PC-9 (cell line): ENCODE results near the gene CCDC12. TPM values are rescaled to one million over a fixed set of nuclear protein-coding genes. Genes with fewer than 3 reads are reported as not detected.

Source experiments
- BruUV-seq: library from RNA; stranded (reverse); fragments of 400-500 nt; replicated peaks from 2 replicates; lab custom pipeline; 2021; lab: Mats Ljungman, UMichigan
- CTCF ChIA-PET: fragments of 300-600 bp; sonication (Branson Sonifier 250); formaldehyde crosslinking; loops from one replicate; lab custom pipeline; 2022; ENCODE audit warnings: antibody characterized with exemption; lab: Charles Lee
- POLR2A ChIA-PET: fragments of 300-600 bp; sonication (Branson Sonifier 250); formaldehyde crosslinking; loops from one replicate; lab custom pipeline; 2022; ENCODE audit warnings: antibody characterized with exemption; ENCODE audit not compliant: unreplicated experiment; lab: Charles Lee
- DNase-seq, 2 experiments: peaks; one replicate each; pipeline versions ENCODE4 v3.0.0 to v3.0.0-alpha.2; 2015 to 2022; ENCODE audit warnings: mixed read lengths in 1 of 2
- H2AFZ ChIP-seq: fragments of 200-600 bp; sonication (generic); 2 replicates; pipeline ENCODE4 v1.8.1; 2017; ENCODE audit warnings: antibody characterized with exemption
- H3F3A ChIP-seq: fragments of 200-600 bp; sonication (generic); 2 replicates; pipeline ENCODE4 v1.8.1; 2017; ENCODE audit warnings: antibody characterized with exemption, mild to moderate bottlenecking, low read depth; ENCODE audit not compliant: insufficient read depth
- H3K27ac ChIP-seq: fragments of 200-600 bp; sonication (generic); 2 replicates; pipeline ENCODE4 v1.6.1; 2016; ENCODE audit warnings: mixed run types
- H3K27me3 ChIP-seq: fragments of 200-600 bp; sonication (generic); 2 replicates; pipeline ENCODE4 v1.6.1; 2016; ENCODE audit warnings: low read depth, mixed run types; ENCODE audit not compliant: insufficient read depth
- H3K36me3 ChIP-seq: fragments of 200-600 bp; sonication (generic); 2 replicates; pipeline ENCODE4 v1.6.1; 2016; ENCODE audit warnings: low read depth, mixed run types
- H3K4me1 ChIP-seq: fragments of 200-600 bp; sonication (generic); replicated peaks from 2 replicates; pipeline ENCODE4 v1.6.1; 2016; ENCODE audit warnings: mixed run types; ENCODE audit not compliant: insufficient read depth
- H3K4me2 ChIP-seq: fragments of 200-600 bp; sonication (generic); 2 replicates; pipeline ENCODE4 v1.6.1; 2017; ENCODE audit warnings: mixed run types
- H3K4me3 ChIP-seq: fragments of 200-600 bp; sonication (generic); 2 replicates; pipeline ENCODE4 v1.6.1; 2016; ENCODE audit warnings: mixed run types
- H3K79me2 ChIP-seq: fragments of 200-600 bp; sonication (generic); 2 replicates; pipeline ENCODE4 v1.6.1; 2017; ENCODE audit warnings: low read depth, mixed run types
- H3K9me2 ChIP-seq: fragments of 200-600 bp; sonication (generic); 2 replicates; pipeline ENCODE4 v1.8.1; 2017; ENCODE audit warnings: mild to moderate bottlenecking; ENCODE audit not compliant: insufficient read depth
- H3K9me3 ChIP-seq: fragments of 200-600 bp; sonication (generic); 2 replicates; pipeline ENCODE4 v1.8.1; 2016; ENCODE audit warnings: low read depth; ENCODE audit not compliant: insufficient read depth
- H4K20me1 ChIP-seq: fragments of 200-600 bp; sonication (generic); 2 replicates; pipeline ENCODE4 v1.8.1; 2017; ENCODE audit not compliant: insufficient read depth
- EZH2 ChIP-seq: fragments of 200-600 bp; sonication (generic); IDR thresholded peaks from 2 replicates; pipeline ENCODE4 v1.8.0; 2017; ENCODE audit warnings: antibody characterized with exemption, low read depth
- intact Hi-C: fragments of 100-400 bp; cut with micrococcal nuclease; formaldehyde crosslinking; loops from one replicate; pipeline ENCODE4 v1.10.0; 2022; ENCODE audit not compliant: unreplicated experiment
- total RNA-seq: library from RNA; stranded (reverse); gene quantifications from 2 replicates; pipeline ENCODE4 v1.2.3, GENCODE V29; 2021
- TF ChIP-seq, protein P1 (sequence below): fragments of 200-600 bp; sonication (generic); conservative IDR thresholded peaks from 2 replicates; pipeline ENCODE4 v1.6.1; 2017; ENCODE audit warnings: mixed run types, antibody characterized with exemption, mild to moderate bottlenecking, moderate library complexity

The CCDC12 gene
- total RNA-seq, 1 experiment from 2014 or later: 39.3 TPM

DNA sequence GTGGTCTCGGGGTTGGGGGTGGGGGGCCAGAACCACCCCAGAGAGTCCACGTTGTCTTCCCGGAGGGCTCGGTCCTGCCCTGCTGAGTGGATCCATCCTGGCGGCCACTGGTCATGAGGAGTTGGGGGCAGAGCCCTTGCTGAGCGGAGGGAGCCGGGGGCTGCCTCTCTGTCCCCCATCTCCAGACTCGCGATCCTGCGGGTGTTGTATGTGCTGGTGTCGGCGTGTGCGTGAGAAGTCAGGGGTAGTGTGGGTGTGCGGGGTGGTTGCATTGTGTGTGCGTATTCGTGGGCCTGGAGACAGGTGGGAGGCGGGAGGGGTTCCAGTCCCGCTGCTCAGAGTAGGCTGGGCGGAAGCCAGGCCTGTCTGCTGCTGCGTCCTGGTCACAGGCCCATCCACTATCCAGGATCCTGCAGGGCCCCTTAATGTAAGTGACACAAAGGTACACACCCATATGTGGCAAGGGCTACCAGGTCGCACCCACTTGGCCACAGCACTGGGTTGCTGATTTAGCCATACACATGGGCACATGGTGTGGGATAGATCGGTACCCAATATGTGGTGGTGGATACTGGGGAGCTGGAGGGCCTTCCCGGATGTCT lies 33.7 kb upstream of the CCDC12 start:
- no peaks in the 10 kb centered on the region for H3K4me1 ChIP-seq
- no peaks in the 10 kb centered on the region for H3K9me3 ChIP-seq
- no peak for DNase-seq
- H3K36me3 ChIP-seq: no peaks in the 10 kb centered on the region
- H3K27me3 ChIP-seq: no peaks in the 10 kb centered on the region
- ChIA-PET POLR2A (no interaction called here), CTCF (no interaction called here)
- intact Hi-C loops: no loop called here
- H3K4me3 ChIP-seq: no peak overlapping the region
- no peaks in the 10 kb centered on the region for H3K79me2 ChIP-seq
- no peaks in the 10 kb centered on the region for H3K9me2 ChIP-seq
- 0 out of 2 replicates have a peak, but pooled peaks cover 2% of the 10 kb centered on the region for H4K20me1 ChIP-seq
- no peak overlapping the region for H3K27ac ChIP-seq
- H3K4me2 ChIP-seq: no peak overlapping the region
- BruUV-seq: no TSS peak
- no peak overlapping the region for H2AFZ ChIP-seq
- TF ChIP-seq, protein P1, sequence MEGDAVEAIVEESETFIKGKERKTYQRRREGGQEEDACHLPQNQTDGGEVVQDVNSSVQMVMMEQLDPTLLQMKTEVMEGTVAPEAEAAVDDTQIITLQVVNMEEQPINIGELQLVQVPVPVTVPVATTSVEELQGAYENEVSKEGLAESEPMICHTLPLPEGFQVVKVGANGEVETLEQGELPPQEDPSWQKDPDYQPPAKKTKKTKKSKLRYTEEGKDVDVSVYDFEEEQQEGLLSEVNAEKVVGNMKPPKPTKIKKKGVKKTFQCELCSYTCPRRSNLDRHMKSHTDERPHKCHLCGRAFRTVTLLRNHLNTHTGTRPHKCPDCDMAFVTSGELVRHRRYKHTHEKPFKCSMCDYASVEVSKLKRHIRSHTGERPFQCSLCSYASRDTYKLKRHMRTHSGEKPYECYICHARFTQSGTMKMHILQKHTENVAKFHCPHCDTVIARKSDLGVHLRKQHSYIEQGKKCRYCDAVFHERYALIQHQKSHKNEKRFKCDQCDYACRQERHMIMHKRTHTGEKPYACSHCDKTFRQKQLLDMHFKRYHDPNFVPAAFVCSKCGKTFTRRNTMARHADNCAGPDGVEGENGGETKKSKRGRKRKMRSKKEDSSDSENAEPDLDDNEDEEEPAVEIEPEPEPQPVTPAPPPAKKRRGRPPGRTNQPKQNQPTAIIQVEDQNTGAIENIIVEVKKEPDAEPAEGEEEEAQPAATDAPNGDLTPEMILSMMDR: no peak
- TF ChIP-seq EZH2: no peak
- H3F3A ChIP-seq: no peaks in the 10 kb centered on the region

DNA sequence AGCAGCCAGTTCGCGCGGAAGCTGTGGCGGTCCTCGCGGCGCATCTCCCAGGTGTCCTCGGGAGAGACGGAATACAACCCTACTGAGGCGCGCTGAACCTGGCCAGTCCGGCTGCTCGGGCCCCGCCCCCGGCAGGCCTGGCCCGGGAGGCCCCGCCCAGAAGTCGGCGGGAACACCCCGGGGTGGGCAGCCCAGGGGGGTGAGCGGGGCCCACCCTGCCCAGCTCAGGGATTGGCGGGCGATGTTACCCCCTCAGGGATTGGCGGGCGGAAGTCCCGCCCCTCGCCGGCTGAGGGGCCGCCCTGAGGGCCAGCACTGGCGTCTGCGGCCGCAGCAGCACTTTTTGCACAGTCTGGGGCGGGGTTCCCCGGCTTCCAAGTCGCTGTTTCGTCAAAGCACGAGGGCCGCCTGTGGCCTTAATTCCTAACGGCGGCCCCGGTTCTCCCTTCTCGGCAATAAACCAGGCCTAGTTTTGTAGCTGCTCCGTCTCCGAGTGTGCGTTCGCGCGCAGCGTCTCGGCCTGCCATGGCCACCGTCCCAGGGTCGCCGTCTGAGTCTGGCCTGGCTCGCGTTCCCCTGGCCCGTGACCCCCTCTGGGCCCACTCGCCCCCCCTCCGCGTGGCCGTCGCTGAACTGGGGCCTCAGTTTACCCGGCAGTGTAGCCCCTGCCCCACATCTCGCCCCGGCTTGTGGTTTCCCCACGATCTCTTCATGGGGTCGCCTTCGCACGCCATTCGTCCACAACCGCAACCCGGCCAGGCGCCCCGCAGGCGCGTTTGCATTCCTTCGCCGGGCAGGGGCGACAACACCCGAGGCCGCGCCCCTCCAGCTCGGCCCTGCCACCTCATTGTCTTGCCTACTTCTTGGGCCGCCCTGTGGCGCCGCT lies 32.9 kb upstream of the CCDC12 start:
- H3K4me2 ChIP-seq: no peak overlapping the region
- no peak overlapping the region for H3K4me3 ChIP-seq
- H3K36me3 ChIP-seq: no peaks in the 10 kb centered on the region
- DNase-seq: no peak
- no TSS peak for BruUV-seq
- POLR2A ChIA-PET: no interaction called here
- H3K27me3 ChIP-seq: no peaks in the 10 kb centered on the region
- H2AFZ ChIP-seq: no peak overlapping the region
- intact Hi-C loops: no loop called here
- no peaks in the 10 kb centered on the region for H3K4me1 ChIP-seq
- H3K27ac ChIP-seq: no peak overlapping the region
- no peaks in the 10 kb centered on the region for H3K9me2 ChIP-seq
- CTCF ChIA-PET: no interaction called here
- no peaks in the 10 kb centered on the region for H3F3A ChIP-seq
- H4K20me1 ChIP-seq: no peaks in the 10 kb centered on the region
- no peaks in the 10 kb centered on the region for H3K9me3 ChIP-seq
- TF ChIP-seq EZH2: no peak
- TF ChIP-seq, protein P1: no peak
- no peaks in the 10 kb centered on the region for H3K79me2 ChIP-seq

DNA sequence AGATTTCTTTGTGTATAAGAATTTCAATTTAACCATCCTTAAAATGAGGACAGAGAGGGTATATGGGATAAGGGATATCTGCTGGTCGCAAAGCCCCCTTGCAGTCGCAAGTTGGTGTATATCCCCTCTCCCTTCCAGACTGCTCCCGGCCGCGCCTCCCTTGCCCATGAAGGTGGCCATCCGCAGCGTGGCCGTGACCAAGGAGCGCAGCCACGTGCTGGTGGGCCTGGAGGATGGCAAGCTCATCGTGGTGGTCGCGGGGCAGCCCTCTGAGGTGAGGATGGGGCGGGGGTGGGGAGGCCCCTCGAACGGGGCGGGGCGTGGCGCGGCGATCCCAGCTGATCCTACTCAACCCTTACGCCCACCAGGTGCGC lies 32.3 kb upstream of the CCDC12 start:
- no peaks in the 10 kb centered on the region for H3K9me2 ChIP-seq
- H3K27ac ChIP-seq: no peak overlapping the region
- H3K4me2 ChIP-seq: no peak overlapping the region
- TF ChIP-seq EZH2: no peak
- TF ChIP-seq, protein P1: no peak
- no peak overlapping the region for H2AFZ ChIP-seq
- no peaks in the 10 kb centered on the region for H4K20me1 ChIP-seq
- H3K4me3 ChIP-seq: no peak overlapping the region
- H3K36me3 ChIP-seq: no peaks in the 10 kb centered on the region
- no peaks in the 10 kb centered on the region for H3K4me1 ChIP-seq
- H3K79me2 ChIP-seq: no peaks in the 10 kb centered on the region
- H3K9me3 ChIP-seq: no peaks in the 10 kb centered on the region
- DNase-seq: no peak
- POLR2A ChIA-PET: no interaction called here
- H3K27me3 ChIP-seq: no peaks in the 10 kb centered on the region
- intact Hi-C loops: no loop called here
- no TSS peak for BruUV-seq
- CTCF ChIA-PET: no interaction called here
- no peaks in the 10 kb centered on the region for H3F3A ChIP-seq
